ENCODE results near the gene RAP1GAP2.
"Not testable (repeated sequence)": the region's sequence is repeated elsewhere in the genome, so short reads cannot be mapped to it uniquely, and the experiment has no call there.

- TF ChIP-seq, protein P1, sequence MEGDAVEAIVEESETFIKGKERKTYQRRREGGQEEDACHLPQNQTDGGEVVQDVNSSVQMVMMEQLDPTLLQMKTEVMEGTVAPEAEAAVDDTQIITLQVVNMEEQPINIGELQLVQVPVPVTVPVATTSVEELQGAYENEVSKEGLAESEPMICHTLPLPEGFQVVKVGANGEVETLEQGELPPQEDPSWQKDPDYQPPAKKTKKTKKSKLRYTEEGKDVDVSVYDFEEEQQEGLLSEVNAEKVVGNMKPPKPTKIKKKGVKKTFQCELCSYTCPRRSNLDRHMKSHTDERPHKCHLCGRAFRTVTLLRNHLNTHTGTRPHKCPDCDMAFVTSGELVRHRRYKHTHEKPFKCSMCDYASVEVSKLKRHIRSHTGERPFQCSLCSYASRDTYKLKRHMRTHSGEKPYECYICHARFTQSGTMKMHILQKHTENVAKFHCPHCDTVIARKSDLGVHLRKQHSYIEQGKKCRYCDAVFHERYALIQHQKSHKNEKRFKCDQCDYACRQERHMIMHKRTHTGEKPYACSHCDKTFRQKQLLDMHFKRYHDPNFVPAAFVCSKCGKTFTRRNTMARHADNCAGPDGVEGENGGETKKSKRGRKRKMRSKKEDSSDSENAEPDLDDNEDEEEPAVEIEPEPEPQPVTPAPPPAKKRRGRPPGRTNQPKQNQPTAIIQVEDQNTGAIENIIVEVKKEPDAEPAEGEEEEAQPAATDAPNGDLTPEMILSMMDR (IDR thresholded peaks at IDR 0.05): not testable (repeated sequence)
- not testable (repeated sequence) for TF ChIP-seq POLR2AphosphoS5 (IDR thresholded peaks at IDR 0.05); POLR2A (IDR thresholded peaks at IDR 0.05; ENCODE audit: low read depth)
Measured at GRCh38 chr17:3065192-3065591, 269.0 kb downstream of the RAP1GAP2 start.

Data from esophagus muscularis mucosa (tissue), 3 donors.